OCI-M2 (cell line): ENCODE results near the gene ZBTB38.

Experiments
- DNase-seq: peaks from one replicate; lab custom pipeline; 2025; ENCODE audit not compliant: unreplicated experiment; lab: John Stamatoyannopoulos, UW

ZBTB38 gene, protein sequence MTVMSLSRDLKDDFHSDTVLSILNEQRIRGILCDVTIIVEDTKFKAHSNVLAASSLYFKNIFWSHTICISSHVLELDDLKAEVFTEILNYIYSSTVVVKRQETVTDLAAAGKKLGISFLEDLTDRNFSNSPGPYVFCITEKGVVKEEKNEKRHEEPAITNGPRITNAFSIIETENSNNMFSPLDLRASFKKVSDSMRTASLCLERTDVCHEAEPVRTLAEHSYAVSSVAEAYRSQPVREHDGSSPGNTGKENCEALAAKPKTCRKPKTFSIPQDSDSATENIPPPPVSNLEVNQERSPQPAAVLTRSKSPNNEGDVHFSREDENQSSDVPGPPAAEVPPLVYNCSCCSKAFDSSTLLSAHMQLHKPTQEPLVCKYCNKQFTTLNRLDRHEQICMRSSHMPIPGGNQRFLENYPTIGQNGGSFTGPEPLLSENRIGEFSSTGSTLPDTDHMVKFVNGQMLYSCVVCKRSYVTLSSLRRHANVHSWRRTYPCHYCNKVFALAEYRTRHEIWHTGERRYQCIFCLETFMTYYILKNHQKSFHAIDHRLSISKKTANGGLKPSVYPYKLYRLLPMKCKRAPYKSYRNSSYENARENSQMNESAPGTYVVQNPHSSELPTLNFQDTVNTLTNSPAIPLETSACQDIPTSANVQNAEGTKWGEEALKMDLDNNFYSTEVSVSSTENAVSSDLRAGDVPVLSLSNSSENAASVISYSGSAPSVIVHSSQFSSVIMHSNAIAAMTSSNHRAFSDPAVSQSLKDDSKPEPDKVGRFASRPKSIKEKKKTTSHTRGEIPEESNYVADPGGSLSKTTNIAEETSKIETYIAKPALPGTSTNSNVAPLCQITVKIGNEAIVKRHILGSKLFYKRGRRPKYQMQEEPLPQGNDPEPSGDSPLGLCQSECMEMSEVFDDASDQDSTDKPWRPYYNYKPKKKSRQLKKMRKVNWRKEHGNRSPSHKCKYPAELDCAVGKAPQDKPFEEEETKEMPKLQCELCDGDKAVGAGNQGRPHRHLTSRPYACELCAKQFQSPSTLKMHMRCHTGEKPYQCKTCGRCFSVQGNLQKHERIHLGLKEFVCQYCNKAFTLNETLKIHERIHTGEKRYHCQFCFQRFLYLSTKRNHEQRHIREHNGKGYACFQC (N-terminal part only)

DNA sequence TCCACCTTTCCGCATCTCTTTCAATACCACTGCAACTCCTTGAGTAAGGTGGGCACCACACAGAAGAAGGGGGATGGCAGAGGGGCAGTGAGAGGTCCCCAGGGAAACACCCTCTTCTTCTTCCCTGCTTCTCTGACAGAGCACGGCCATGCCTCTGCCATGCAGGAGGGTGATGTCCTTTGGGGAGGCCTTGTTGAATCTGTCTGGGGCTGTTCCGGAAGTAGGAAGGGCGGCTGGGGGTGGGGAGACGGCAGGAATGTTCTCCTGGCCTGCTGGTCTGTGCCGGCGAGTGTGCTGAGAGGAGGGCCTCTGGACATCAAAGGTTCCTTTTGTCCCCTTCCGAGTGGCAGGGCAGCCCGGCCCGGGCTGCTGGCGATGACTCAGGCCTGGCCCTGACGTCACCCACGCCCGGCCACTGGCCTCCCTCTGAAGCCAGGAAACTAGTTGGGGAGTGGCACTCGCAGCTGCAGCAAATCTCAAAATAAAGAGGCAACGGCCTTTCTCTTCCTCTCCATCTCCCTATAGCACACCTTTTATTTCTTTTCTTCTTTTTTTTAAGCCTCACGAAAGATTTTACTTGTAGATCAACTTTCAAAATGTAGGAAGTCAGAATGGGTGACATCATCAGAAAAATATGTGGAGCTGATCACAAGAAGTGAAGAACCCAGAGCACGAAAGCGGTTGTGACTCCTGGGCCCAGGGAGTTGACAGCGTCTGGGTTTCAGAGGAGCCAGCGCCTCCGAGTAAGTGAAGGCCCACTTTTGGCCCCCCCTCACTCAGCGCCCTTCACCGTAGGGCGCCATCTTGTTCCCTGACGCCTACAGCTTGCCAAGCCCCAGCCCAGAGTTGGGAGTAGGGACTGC, at the start of gene ZBTB38:
Gene ZBTB38 (plus strand): TSS at position 443 of the 863 bp plus-strand sequence. CDS start 73,885 bp downstream, outside the sequence.
- no peak for DNase-seq

DNA sequence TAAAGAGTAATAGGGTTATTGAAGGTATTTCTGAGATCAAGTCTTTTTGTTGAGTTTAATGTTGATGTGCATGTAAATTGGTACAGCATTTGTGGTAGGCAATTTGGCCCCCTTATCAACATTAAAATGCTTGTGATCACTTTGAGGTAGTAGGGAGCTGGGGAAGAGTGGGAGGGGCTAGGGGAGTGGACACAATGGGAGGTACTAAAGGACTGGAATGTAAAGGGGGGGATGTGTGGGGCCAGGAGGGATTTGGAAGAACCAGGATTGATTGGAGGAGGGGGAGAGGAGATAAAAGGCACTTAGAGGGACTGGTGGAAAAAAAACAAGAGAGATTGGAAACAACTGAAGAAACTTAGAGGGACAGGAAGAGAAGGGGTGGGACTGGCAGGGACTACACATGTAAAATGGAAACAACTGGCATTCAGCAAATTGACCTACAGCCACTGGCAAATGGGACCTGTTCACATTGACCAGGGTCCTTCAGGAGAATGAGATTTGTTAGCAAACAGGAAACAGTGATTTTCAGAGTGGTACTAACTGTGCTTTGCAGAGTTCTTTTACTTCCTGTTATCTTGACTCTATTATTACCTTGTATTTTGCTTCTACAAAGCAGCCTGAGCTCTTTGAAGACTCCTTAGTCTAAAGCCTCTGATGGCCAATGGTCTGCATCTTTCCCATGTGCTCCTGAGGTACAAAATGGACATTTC, 47.8 kb upstream of the ZBTB38 start:
- no peak for DNase-seq

DNA sequence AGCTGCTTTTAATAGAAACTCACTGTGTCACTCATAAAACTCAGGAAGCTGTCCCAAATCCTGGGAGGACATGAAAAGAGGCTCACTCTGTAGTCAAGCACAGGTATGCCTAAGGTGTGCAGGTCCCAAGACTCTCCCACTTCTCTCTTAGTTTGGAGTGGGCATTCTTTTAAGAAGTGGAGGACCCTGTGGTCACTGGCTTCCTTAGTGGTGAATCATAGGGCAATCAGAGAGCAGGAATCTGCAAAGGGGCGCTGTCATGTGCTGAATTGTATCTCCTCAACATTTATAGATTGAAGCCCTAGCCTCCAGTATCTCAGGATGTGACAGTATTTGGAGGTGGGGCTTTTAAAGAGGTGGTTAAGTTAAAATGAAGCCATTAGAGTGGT, 47.2 kb upstream of the ZBTB38 start:
- DNase-seq, result no peak

DNA sequence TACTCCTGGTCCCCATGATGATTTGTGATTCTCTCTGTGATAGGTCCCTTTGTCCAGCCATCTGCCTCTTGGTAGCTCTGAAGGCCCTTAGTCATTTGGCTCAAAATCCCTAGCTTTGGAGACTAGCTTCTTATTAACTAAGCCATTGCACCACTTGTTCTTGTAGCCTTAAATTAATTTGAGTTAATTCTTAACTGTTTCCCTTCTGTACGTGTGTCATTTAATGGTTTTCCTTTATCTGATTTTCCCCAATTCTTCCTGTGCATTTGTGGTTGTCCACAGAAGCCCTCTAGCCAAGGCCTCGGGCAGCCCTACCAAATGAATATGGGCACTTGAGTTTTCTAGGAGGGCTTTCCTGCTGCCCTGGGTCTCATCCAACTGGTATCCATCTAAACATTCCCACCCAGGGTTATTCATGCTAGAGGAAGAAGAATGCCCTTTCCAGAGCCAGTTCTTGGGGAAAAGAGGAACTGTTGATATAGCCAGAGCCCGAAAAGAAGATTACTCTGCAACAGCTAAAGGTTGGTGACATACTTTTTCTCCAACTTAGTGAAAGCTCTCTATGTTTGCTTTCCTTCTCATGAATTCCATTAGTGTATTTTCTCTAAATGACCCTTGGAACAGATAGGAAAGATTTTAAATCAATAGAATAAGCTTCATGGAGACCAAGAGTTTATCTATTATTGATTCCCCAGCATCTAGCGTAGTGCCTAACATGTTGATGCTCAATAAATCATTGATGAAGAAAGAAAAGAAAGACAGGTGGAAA, 44.2 kb upstream of the ZBTB38 start:
- no peak for DNase-seq

DNA sequence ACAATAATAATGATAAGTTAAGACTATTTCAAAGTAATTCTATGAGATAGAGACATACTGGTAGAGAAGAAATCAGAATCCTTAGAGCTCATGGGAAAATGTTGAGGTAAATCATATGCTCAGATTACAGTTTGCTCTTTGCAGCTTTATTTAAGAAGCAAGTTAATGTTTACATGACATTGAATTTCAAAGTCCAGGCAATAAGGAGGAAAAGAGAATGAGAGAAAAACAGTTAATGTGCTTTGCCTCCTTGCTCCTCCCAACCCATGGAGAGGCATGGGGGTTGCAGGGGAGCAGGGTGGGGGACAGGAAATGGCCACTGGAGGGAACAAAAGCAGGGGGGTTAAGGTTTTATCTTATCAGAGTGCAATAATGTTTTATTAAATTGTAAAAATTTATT, 42.2 kb upstream of the ZBTB38 start:
- no peak for DNase-seq

DNA sequence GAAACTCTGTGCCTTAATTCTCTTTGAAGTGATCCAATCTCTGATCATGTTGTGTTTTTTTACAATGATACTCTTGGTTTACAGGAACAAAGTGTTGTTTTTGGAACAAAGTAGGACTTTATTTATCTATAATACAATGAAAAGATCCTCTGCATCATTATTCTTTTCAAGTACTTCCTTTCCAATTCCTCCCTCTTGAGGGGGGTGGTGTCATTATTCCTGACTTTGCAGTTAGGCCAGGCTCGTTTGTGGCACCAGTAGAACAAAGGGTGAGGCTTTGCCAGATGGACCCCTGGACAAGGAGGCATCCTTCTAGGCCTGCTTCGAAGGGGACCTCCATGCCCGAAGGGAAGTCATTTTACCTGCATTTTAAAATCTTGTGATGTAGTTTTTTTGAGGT, 41.7 kb upstream of the ZBTB38 start:
- DNase-seq, result no peak

DNA sequence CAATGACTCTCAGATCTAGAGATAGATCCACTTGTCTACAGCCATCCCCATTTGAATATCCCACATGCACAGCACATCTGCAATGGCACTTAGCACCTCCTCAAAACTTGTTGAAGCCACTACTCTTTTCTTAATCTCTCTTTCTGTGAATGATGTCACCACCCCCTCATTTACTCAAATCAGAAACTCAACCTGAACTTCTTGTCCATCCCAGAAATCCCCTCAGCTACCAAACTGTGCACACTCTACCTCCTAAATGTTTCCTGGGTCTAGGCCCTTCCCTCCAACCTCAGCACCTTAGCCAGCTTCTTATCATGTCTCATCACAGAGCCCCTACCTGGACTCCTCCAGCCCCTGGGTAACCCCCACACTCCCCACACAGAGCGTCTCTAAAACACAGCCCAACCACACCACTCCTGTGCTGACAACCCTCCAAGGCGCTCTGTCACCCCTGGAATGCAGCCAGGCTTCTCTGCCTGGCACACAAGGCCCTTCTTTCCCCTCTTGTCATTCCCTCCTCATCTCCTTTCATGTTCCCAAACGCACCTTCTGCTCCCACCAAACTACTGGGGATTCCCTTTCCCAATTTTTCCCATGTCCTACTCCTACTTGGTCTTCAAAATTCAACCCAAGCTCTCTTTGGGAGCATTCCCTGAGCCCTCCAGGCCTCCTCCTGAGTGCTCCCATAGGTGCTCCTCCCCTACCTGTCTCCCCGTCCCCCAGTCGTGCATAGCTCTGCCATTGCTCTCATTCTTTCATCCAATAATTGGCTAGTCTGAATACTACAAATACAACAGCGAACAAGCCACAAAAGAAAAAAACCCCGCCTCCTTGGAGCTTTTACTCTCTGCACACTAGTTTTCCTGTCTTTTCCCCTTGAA, 39.8 kb upstream of the ZBTB38 start:
- no peak for DNase-seq

DNA sequence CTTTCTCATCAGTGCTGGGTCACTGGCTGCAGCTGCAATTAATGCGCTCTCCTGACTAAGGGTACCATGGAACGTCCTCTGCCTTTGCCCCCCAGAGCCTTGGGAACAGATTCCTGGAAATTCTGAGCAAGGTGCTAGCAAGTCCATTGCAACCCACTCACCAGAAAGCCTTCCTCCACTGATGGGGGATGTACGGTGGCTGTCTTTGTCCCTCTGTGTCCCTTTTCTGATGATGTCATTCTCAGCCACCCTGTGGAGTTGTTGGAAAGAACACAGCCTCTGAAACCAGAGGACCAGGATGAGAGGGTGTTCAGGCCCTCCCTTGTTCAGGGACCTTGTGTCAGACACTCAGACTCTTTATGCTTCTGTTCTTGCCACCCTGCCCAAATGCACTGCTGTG, 38.1 kb upstream of the ZBTB38 start:
- DNase-seq, result no peak

DNA sequence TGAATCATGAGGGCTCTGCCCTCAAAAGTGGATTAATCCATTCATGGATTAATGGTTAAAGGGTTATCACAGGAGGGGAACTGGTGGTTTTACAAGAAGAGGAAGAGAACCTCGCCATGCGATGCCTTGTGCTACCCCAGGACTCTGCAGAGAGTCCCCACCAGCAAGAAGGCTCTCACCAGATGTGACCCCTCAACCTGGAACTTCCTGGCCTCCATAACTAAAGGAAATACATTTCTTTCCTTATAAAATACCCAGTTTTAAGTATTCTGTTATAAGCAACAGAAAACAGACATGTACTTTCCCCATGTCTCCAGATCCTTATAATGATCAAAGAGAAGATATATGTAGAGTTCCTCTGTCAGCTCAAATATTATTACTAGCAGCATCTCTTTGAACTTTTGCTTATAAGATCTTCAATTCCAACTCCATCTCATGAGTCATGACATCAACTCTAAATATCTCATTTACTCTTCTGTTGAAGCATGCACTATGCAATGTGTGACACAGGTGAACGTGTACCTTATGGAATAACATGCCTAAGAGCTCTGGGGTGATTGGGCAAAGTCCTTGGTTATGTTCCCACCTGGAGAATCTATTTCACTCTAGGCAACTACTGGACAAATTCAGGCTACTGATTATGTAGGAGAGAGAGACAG, 37.5 kb upstream of the ZBTB38 start:
- DNase-seq, result no peak

DNA sequence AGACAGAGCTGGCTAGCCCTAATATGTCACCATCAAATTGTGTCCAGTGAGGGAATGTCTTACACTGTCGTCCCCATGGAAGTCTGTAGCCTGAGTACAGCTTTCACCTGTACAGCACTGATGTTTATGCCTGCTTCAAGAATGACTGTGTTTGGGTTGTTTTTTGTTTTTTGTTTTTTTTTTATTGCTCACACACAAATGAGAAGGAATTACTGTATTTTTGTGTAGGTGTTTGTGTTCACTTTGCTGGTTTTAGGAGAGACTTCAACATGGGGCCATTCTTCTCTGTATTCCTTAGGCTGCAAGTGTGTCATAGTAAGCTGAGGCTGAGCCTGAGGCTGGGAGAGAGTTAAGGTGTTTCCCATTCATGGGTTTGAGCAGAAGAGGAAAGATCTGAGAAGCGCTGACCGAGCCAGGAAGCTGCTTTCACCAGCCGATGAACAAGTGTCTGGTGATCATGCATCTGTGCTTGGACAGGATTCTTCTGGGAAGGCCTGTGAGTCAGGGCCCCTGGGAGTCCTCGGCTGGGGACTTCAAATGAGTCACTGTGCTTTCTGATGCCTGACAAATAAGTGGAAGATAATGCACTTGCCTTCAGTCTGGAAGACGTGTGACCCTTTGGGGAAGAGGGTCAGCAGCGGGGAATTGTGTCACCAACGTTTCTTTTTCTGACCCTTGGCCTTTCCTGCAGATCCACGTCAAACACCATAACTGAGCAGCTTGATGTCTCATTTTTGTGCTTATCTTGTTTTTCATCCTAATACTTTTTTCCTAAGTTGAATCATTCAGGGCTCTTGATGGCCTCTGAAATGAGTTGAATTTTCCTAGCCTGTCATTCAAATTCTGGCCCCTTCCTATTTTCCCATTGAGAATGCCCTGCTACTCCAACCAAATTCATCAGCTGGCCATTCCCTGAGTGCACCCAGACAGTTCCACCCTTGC, 36.7 kb upstream of the ZBTB38 start:
- peak; percentile 42 for DNase-seq

DNA sequence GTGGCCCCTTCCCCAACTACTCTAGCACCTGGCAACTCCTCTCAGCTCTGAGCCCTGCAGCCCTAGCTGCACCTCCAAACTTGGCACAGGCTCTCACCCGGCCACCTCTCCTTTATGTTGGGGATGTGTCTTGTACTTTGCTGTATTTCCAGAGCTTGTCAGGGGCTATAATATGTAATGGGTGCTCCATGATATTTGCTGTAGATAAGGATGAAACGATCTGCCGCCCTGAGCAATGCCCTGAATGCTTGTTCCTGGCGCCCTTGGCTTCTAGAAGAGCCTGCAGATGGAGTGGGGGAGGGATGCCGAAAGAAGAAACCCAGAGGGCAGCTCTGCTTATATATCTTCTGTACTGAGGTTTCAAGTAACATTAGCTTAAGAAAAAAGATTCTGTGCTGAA, 35.9 kb upstream of the ZBTB38 start:
- no peak for DNase-seq

DNA sequence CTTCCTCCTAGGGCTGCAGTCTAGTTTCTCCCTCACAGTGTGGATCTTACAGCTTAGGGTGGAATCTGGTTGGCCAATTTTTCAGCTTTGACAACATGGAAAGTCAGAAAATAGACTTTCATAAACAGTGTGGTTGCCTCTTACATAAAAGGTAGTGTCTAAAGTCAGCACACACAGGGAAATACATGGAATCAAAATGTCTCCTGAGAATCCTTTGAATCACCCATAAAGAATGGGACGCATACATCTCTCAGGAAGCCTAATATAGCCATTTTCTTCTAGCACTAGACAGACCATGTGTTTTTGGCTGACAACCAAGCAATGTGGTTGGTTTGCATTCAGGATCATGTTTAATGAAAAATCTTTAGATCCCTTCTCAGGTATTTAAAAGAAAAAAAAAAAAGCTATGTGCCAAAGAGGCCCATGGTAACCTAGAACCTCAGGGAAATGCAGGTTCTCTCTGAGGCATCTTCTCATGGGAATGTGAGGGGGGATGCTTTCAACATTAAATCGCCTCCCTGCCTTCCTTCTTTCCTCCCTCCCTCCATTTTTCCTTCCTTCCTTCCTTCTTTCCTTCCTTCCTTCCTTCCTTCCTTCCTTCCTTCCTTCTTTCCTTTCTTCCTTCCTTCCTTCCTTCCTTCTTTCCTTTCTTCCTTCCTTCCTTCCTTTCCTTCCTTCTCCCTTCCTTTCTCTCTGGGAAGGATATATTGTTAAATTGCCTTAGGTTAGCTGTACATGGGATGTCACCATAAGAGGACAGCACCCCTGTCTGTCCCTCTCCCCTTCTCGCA, 34.3 kb upstream of the ZBTB38 start:
- DNase-seq, result no peak

DNA sequence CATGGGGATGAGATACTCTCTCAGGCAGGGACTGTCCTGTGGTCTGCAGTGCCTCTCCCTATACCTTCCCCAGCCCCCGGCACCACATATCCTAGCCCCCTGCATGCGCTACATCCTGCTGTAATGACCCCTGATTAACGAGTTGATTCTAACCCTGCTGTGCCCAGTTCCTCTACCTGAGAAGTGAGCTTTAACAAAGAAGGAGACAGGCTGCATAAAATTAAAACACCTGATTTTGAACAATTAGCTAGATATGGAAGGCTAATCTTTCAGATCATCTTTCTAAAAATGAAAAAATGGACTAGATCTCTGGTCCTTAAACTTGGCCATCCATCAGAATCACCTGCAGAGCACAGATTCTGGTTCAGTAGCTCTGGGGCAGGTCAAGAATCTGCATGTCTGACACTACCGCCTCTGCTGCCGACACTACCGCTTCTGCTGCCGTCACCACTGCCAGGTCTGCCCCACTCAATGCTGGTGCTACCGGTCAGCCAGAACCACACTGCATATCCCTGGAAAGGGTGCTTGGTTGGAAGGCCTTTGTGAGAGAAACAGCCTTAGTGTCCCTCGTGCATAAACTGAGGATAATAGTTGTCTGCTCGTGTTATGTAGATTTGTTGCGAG, 33.6 kb upstream of the ZBTB38 start:
- no peak for DNase-seq

DNA sequence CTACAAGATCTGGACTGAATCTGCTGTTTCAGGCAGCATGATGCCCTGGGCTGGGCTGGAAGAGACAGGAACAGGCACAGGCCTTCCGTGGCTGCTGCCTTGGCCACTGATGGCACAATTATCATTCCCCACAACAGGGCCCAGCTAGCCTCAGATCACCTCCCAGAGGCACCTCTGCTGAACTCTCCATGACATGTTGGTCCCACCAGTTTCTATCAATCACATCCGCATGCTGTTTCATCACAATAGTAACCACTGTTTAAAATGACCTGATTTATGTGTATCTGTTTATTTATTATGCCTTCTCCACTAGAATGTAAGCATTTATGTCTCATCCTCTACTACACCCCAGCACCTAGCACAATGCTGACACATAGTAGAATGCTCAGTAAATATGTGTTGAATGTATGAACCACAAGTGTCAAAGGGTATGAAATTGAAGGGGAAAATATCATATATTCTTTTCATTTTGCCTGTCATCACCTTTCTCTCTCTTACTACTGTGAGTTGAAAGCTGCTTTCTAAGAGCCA, 32.7 kb upstream of the ZBTB38 start:
- DNase-seq, result no peak
